Measurements from ENCODE around the gene ZCCHC2. TPM values are rescaled to one million over a fixed set of nuclear protein-coding genes. Genes with fewer than 3 reads are reported as not detected.

The ZCCHC2 gene
- total and polyA plus RNA-seq, 9 of the 15 experiments (the other 6 are each of a cell fraction or from before 2014, with no cell fraction given), result 1.0 to 9.2 (median 6.0) TPM

DNA sequence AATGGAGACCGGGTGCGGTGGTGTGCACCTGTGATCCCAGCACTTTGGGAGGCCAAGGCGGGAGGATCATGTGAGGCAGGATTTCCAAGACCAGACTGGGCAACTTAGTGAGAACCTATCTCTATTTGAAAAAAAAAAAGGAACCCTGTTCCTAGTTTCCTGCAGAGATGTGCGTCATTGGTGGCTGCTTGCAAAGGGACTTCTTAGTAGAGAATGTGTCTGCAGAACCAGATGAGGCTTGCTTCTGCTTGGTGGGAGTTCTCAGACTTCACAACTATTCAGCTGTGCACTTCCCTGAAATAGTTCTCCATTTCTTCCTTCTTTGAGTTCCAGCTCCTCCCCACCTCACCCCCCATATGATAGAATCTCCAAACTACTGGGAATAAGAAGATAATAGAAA lies 22.3 kb downstream of the ZCCHC2 start:
- in situ Hi-C loops (cut with MboI) (no loop called here), intact Hi-C loops (cut with micrococcal nuclease) (no loop called here)
- peaks cover 41% of the 10 kb centered on the region; the same call in 2 of the 3 replicates for H3K36me3 ChIP-seq (ENCODE audit: control insufficient read depth, insufficient read depth, low read length)
- no peak overlapping the region for H3K9ac ChIP-seq (ENCODE audit: insufficient read depth in 1 of 2, low read depth in 2 of 2, low read length in 2 of 2)
- H3K4me1 ChIP-seq (replicated peaks in 1 of 2; ENCODE audit: control insufficient read depth in 2 of 2, insufficient read depth in 2 of 2, low read length in 2 of 2), result no peaks in the 10 kb centered on the region
- no peaks in the 10 kb centered on the region for H4K20me1 ChIP-seq (replicated peaks; ENCODE audit: control insufficient read depth, insufficient read depth, low read length)
- 100% methylated on average over 4 of the region's 4 CpGs for WGBS (ENCODE audit: insufficient coverage, low coverage, missing lambda C conversion rate)
- ChIA-PET CTCF (ENCODE audit: low intra/inter-chr PET ratio) (no interaction called here), POLR2A (interaction anchor here (0.6 kb wide), 1 partner anchor 10 kb away, joined by 3 read pairs; no protein-coding TSS in a partner anchor)
- no TSS peak for BruUV-seq (replicated peaks)
- H3K4me2 ChIP-seq (ENCODE audit: insufficient read depth, low read length), result no peak overlapping the region
- no peak overlapping the region for H3K4me3 ChIP-seq
- H3K27ac ChIP-seq (ENCODE audit: extremely low read depth, low read depth, low read length), result no peak overlapping the region
- no peaks in the 10 kb centered on the region for H3K79me2 ChIP-seq (ENCODE audit: control insufficient read depth, insufficient read depth, low read length)
- FAIRE-seq, result no peak
- no peaks in the 10 kb centered on the region for H3K9me1 ChIP-seq (ENCODE audit: control insufficient read depth, insufficient read depth, low read length)
- ATAC-seq, result no peak
- H3K27me3 ChIP-seq (ENCODE audit: control insufficient read depth in 2 of 2, insufficient read depth in 2 of 2, low read length in 2 of 2), result no peaks in the 10 kb centered on the region
- DNase-seq (ENCODE audit: extremely low read depth in 1 of 4, low spot score in 3 of 4), result no peak
- H2AFZ ChIP-seq (ENCODE audit: low read depth, low read length), result no peak overlapping the region
- no peaks in the 10 kb centered on the region for H3K9me3 ChIP-seq (replicated peaks; ENCODE audit: control insufficient read depth, insufficient read depth, low read depth, low read length)
- TF ChIP-seq SMAD2 (IDR thresholded peaks at IDR 0.05; ENCODE audit: low read depth, low read length), result no peak
- TF ChIP-seq, protein P1, sequence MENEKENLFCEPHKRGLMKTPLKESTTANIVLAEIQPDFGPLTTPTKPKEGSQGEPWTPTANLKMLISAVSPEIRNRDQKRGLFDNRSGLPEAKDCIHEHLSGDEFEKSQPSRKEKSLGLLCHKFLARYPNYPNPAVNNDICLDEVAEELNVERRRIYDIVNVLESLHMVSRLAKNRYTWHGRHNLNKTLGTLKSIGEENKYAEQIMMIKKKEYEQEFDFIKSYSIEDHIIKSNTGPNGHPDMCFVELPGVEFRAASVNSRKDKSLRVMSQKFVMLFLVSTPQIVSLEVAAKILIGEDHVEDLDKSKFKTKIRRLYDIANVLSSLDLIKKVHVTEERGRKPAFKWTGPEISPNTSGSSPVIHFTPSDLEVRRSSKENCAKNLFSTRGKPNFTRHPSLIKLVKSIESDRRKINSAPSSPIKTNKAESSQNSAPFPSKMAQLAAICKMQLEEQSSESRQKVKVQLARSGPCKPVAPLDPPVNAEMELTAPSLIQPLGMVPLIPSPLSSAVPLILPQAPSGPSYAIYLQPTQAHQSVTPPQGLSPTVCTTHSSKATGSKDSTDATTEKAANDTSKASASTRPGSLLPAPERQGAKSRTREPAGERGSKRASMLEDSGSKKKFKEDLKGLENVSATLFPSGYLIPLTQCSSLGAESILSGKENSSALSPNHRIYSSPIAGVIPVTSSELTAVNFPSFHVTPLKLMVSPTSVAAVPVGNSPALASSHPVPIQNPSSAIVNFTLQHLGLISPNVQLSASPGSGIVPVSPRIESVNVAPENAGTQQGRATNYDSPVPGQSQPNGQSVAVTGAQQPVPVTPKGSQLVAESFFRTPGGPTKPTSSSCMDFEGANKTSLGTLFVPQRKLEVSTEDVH (IDR thresholded peaks at IDR 0.05; ENCODE audit: low read depth, partially characterized antibody), result no peak
- TF ChIP-seq, protein P2, sequence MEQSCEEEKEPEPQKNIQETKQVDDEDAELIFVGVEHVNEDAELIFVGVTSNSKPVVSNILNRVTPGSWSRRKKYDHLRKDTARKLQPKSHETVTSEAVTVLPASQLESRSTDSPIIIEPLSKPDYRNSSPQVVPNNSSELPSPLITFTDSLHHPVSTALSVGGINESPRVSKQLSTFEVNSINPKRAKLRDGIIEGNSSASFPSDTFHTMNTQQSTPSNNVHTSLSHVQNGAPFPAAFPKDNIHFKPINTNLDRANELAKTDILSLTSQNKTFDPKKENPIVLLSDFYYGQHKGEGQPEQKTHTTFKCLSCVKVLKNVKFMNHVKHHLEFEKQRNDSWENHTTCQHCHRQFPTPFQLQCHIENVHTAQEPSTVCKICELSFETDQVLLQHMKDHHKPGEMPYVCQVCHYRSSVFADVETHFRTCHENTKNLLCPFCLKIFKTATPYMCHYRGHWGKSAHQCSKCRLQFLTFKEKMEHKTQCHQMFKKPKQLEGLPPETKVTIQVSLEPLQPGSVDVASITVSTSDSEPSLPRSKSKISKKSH (CRISPR knock-in tag; IDR thresholded peaks at IDR 0.05), result no peak
- no peak for TF ChIP-seq FOXA1 (IDR thresholded peaks at IDR 0.05; ENCODE audit: borderline replicate concordance)
- TF ChIP-seq ZBTB33 (CRISPR knock-in tag; IDR thresholded peaks at IDR 0.05), result no peak
- no peak for TF ChIP-seq PHF20 (IDR thresholded peaks at IDR 0.05; ENCODE audit: partially characterized antibody)
- TF ChIP-seq HMBOX1 (IDR thresholded peaks at IDR 0.05), result no peak
- TF ChIP-seq ZNF197 (CRISPR knock-in tag; IDR thresholded peaks at IDR 0.05; ENCODE audit: low read depth), result no peak
- no peak for TF ChIP-seq ZNF311 (CRISPR knock-in tag; IDR thresholded peaks at IDR 0.05)
- TF ChIP-seq, protein P3, sequence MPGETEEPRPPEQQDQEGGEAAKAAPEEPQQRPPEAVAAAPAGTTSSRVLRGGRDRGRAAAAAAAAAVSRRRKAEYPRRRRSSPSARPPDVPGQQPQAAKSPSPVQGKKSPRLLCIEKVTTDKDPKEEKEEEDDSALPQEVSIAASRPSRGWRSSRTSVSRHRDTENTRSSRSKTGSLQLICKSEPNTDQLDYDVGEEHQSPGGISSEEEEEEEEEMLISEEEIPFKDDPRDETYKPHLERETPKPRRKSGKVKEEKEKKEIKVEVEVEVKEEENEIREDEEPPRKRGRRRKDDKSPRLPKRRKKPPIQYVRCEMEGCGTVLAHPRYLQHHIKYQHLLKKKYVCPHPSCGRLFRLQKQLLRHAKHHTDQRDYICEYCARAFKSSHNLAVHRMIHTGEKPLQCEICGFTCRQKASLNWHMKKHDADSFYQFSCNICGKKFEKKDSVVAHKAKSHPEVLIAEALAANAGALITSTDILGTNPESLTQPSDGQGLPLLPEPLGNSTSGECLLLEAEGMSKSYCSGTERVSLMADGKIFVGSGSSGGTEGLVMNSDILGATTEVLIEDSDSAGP (CRISPR knock-in tag; IDR thresholded peaks at IDR 0.05), result no peak
- no peak for TF ChIP-seq BCL6 (CRISPR knock-in tag; IDR thresholded peaks at IDR 0.05)
- TF ChIP-seq, protein P4, sequence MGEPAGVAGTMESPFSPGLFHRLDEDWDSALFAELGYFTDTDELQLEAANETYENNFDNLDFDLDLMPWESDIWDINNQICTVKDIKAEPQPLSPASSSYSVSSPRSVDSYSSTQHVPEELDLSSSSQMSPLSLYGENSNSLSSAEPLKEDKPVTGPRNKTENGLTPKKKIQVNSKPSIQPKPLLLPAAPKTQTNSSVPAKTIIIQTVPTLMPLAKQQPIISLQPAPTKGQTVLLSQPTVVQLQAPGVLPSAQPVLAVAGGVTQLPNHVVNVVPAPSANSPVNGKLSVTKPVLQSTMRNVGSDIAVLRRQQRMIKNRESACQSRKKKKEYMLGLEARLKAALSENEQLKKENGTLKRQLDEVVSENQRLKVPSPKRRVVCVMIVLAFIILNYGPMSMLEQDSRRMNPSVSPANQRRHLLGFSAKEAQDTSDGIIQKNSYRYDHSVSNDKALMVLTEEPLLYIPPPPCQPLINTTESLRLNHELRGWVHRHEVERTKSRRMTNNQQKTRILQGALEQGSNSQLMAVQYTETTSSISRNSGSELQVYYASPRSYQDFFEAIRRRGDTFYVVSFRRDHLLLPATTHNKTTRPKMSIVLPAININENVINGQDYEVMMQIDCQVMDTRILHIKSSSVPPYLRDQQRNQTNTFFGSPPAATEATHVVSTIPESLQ (CRISPR knock-in tag; IDR thresholded peaks at IDR 0.05), result no peak

Data from K562 (cell line).